HG02571 (cell line): ENCODE results near the gene TMPRSS15.
"Not testable (repeated sequence)": the region's sequence is repeated elsewhere in the genome, so short reads cannot be mapped to it uniquely, and the experiment has no call there.

Experiments used
- ATAC-seq: cut with Tn5 transposase; IDR thresholded peaks from one replicate; pipeline ENCODE4 v1.9.1; 2021; ENCODE audit warnings: mild to moderate bottlenecking, moderate library complexity; ENCODE audit not compliant: unreplicated experiment

The TMPRSS15 gene

GRCh38 chr21:18403735-18404450, at the start of gene TMPRSS15:
Gene TMPRSS15, minus strand, starts transcription at chr21:18403785. Its CDS starts 163 bp downstream, at chr21:18403622.
- ATAC-seq, result no peak

- ATAC-seq, result no peak
These were observed 48.1 kb upstream of the TMPRSS15 start for GRCh38 chr21:18451670-18452069.

- ATAC-seq, result no peak
These were observed 46.3 kb upstream of the TMPRSS15 start for GRCh38 chr21:18449605-18450550.

GRCh38 chr21:18443701-18444100, 40.1 kb upstream of the TMPRSS15 start:
- no peak for ATAC-seq

- ATAC-seq, result no peak
These were observed 39.5 kb upstream of the TMPRSS15 start for GRCh38 chr21:18443085-18443484.

- no peak for ATAC-seq
These were observed 26.8 kb upstream of the TMPRSS15 start for GRCh38 chr21:18430341-18430740.

GRCh38 chr21:18424276-18424675, 20.7 kb upstream of the TMPRSS15 start:
- no peak for ATAC-seq

GRCh38 chr21:18417141-18417790, 13.7 kb upstream of the TMPRSS15 start:
- ATAC-seq, result no peak

GRCh38 chr21:18411565-18411964, 8.0 kb upstream of the TMPRSS15 start:
- ATAC-seq, result no peak

- no peak for ATAC-seq
These were observed 6.0 kb upstream of the TMPRSS15 start for GRCh38 chr21:18409579-18409978.

- ATAC-seq, result no peak
These were observed 4.7 kb downstream of the TMPRSS15 start for GRCh38 chr21:18398843-18399242.

GRCh38 chr21:18387994-18388393, 15.6 kb downstream of the TMPRSS15 start:
- no peak for ATAC-seq

- no peak for ATAC-seq
These were observed 18.8 kb downstream of the TMPRSS15 start for GRCh38 chr21:18384771-18385170.

- ATAC-seq, result not testable (repeated sequence)
These were observed 20.5 kb downstream of the TMPRSS15 start for GRCh38 chr21:18382934-18383619.

GRCh38 chr21:18382141-18382540, 21.4 kb downstream of the TMPRSS15 start:
- no peak for ATAC-seq

GRCh38 chr21:18373606-18374005, 30.0 kb downstream of the TMPRSS15 start:
- no peak for ATAC-seq

GRCh38 chr21:18370301-18370700, 33.3 kb downstream of the TMPRSS15 start:
- no peak for ATAC-seq

GRCh38 chr21:18369115-18369514, 34.5 kb downstream of the TMPRSS15 start:
- no peak for ATAC-seq

GRCh38 chr21:18368205-18368604, 35.4 kb downstream of the TMPRSS15 start:
- no peak for ATAC-seq

GRCh38 chr21:18356801-18357200, 46.8 kb downstream of the TMPRSS15 start:
- ATAC-seq, result no peak

- no peak for ATAC-seq
These were observed 48.6 kb downstream of the TMPRSS15 start for GRCh38 chr21:18354947-18355346.
